LNCAP (cell line): ENCODE data around the gene THRAP3.

ENCODE experiments used
- TF ChIP-seq, protein P1 (sequence below): fragments of 450-650 bp; IDR thresholded peaks from 2 replicates; pipeline ENCODE4 v1.5.1; 2017; ENCODE audit warnings: mild to moderate bottlenecking

THRAP3 gene

DNA sequence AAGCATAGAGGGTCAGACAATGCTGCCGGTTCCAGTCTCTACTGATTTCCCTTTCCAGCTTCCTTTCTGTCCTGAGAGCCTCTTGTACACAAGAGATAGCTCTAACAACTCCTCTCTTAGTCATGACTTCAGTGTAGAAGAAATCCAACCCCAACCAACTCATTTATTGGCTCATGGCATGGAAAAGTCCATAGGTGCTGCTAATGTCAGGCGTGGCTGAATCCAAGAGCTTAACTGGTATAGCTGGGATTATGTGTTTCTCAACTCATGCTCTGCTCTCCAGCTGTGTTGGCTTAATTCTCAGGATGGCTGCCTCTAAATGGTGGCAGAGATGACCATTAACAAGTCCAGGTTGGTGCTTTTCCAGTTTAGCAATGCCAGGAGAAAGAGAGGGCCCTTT, 12.4 kb upstream of the THRAP3 start:
- TF ChIP-seq, protein P1, sequence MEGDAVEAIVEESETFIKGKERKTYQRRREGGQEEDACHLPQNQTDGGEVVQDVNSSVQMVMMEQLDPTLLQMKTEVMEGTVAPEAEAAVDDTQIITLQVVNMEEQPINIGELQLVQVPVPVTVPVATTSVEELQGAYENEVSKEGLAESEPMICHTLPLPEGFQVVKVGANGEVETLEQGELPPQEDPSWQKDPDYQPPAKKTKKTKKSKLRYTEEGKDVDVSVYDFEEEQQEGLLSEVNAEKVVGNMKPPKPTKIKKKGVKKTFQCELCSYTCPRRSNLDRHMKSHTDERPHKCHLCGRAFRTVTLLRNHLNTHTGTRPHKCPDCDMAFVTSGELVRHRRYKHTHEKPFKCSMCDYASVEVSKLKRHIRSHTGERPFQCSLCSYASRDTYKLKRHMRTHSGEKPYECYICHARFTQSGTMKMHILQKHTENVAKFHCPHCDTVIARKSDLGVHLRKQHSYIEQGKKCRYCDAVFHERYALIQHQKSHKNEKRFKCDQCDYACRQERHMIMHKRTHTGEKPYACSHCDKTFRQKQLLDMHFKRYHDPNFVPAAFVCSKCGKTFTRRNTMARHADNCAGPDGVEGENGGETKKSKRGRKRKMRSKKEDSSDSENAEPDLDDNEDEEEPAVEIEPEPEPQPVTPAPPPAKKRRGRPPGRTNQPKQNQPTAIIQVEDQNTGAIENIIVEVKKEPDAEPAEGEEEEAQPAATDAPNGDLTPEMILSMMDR: no peak

DNA sequence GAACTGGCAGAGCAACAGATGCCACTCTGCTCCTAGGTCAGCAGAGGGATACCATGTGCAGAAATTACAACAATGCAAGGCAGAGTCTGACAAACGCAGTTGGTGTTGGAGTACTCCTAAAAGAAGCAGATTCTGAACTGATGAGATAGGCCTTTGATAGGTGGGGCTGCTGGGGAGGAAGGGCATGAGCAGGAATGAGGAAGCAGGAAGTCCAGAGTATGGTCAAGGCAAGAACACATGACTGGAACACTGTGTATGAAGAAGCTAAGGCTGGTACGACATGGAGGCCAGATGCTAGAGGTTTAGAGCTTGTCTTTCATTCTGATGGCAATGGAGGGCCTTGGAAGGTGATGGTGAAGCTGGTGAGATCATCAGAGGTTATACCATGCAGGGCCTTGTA, 11.5 kb upstream of the THRAP3 start:
- TF ChIP-seq, protein P1: no peak

DNA sequence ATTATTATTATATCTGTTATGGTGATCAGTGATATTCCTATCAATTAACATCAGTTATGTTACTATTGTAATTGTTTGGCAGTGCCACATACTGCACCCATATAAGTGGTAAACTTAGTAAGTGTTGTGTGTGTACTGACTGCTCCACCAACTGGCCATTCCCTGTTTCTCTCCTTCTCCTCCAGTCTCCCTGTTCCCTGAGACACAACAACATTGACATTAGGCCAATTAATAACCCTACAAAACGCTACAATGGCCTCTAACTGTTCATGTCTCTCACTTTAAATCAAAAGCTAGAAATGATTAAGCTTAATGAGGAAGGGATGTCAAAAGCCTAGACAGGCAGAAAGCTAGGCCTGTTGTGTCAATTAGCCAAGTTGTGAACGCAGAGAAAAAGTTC, 6.6 kb upstream of the THRAP3 start:
- TF ChIP-seq, protein P1: peak; percentile 49

DNA sequence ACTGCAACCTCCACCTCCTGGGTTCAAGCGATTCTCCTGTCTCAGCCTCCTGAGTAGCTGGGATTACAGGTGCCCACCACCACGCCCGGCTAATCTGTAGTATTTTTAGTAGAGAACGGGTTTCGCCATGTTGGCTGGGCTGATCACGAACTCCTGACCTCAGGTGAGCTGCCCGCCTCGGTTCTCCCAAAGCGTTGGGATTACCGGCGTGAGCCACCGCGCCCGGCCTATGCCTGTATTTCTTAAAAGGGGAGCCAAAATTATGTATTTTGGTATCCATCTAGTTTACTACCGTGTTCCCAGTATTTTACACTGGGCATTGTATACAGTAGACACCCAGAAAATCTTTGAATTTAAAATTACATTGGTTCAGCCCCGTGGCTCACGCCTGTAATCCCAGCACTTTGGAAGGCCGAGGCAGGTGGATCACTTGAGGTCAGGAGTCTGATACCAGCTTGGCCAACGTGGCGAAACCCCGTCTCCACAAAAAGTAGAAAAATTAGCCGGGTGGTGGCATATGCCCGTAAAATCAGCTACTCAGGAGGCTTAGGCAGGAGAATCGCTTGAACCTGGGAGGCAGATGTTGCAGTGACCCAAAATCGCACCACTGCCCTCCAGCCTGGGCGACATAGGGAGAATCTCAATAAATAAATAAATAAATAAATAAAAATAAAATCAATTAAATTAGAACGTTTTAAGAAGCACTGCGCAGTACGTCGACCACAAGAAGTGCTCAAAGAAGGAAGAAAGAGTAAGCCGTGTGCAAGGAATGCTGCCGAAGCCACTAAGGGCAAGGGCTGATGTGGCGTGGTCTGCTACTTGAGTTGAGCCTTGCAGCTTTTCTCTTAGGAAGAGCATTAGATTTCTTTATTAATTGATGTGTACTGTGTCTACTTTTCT, 1.5 kb upstream of the THRAP3 start:
- TF ChIP-seq, protein P1: no peak

DNA sequence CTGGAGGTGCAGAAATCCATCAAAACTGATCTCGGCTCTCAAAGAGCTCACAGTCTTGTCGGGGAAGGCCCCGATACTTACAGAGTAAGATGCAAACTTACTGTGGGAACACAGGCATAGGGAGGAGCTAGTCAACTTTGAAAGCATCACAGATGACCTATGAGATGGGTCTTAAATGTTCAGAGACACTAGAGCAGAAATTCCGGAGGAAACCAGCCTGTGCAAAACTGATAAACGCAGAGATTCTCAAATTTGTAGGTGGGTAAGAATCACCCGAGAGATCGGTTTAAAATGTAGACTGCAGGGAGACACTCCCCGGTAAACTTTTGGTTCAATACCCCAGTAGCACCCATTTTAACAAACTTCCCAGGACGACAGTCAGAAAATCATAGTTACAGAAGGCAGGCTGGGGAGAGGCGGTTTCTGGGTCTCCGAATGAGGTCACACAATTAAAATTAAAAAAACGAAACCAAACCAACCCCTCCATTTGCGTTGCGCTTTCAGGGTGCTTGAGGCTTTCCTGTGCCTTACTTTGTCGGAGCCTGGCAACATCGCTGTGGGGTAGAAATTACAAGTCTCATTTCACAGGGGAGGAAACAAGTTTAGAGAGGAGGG, 755 bp upstream of the THRAP3 start:
- TF ChIP-seq, protein P1: no peak

DNA sequence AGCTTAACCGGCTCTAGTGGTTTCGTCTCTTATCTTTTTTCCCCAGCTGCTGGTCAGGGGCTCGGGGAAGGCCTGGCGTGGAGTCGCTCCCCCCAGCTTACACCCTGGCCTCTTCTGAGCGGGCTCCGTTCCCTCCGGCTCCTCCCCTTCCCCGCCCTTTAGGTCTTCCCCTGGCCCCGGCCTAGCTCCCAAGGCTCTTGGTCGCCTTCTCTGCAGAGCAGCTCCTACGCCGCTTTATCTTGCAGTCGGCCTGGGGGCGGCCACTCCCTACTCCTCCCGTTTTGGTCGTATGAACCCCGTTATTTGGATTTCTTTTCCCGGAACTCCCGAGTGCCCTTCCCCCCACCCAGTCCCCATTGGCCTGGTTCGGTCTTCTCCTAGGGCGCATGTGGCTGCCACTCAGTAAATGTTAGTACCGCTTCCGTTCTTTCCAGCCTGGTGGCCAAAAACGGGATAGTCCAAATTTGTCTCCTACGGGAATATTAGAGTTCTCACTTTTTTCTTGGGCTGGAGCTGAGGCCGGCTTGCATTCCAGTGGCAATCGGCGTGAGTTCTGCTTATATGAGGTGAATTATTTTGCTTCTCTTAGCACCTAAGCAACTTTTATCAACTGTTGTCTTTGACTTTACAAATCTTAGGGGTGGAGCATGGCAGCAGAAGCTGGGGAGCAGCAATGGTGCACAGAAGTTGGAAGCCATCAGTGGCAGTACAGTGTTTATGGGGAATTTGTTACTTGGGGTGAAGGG, 467 bp downstream of the THRAP3 start:
- TF ChIP-seq, protein P1: peak; percentile 32; the same call in 1 of the 2 replicates

DNA sequence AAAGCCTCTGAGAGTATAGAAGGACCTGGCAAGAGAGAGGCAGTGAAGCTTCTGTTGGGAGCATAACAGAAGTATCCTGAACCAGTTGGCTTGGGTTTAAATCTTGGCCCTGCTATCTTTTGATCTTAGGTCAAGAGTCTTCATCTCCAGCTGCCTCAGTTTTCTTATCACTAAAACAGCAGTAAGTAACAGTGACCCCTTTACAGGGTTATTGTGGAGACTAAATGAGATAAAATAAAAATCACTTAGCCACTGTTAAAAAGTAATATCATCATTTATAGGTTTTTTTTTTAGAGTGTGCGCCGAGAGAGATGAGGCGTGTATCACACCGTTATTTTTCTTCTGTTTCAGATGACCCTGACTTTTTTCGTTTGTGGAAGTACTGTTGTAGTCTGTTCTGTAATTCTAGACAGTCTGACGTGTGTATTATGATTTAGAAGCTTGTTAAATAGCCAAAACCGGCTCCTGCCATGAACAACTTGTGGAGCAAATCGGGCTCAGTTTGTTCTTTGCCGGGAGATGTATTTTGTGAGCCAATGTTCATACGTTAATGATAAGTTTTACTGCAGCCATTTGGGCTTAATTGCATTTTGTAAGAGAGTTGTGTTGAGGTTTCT, 1.1 kb downstream of the THRAP3 start:
- TF ChIP-seq, protein P1: no peak
